ENCODE data around the gene RBM8A.
"Not testable (repeated sequence)": the region's sequence is repeated elsewhere in the genome, so short reads cannot be mapped to it uniquely, and the experiment has no call there.

GRCh38 chr1:145932522-145933009, 5.3 kb upstream of the RBM8A start:
- TF ChIP-seq, protein P1, sequence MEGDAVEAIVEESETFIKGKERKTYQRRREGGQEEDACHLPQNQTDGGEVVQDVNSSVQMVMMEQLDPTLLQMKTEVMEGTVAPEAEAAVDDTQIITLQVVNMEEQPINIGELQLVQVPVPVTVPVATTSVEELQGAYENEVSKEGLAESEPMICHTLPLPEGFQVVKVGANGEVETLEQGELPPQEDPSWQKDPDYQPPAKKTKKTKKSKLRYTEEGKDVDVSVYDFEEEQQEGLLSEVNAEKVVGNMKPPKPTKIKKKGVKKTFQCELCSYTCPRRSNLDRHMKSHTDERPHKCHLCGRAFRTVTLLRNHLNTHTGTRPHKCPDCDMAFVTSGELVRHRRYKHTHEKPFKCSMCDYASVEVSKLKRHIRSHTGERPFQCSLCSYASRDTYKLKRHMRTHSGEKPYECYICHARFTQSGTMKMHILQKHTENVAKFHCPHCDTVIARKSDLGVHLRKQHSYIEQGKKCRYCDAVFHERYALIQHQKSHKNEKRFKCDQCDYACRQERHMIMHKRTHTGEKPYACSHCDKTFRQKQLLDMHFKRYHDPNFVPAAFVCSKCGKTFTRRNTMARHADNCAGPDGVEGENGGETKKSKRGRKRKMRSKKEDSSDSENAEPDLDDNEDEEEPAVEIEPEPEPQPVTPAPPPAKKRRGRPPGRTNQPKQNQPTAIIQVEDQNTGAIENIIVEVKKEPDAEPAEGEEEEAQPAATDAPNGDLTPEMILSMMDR (conservative IDR thresholded peaks at IDR 0.05; ENCODE audit: low read depth, low read length): not testable (repeated sequence)
- TF ChIP-seq EZH2 (IDR thresholded peaks at IDR 0.05; ENCODE audit: low read length, unreplicated experiment): not testable (repeated sequence)

Data from PC-3 (cell line).